ENCODE results near the gene RIOK1.

RIOK1 gene

GRCh38 chr6:7467007-7467897, 77.6 kb downstream of the RIOK1 start:
- DNase-seq, result no peak
- Histone ChIP-seq H3K4me3 (ENCODE audit: low read length) (no peak overlapping the region), H3K9ac (ENCODE audit: low read length) (no peak overlapping the region), H3K36me3 (replicated peaks; ENCODE audit: insufficient read depth, low read length) (no peaks in the 10 kb centered on the region), H3K27ac (ENCODE audit: low read length) (no peak overlapping the region), H3K9me3 (replicated peaks; ENCODE audit: insufficient read depth, low read length) (no peaks in the 10 kb centered on the region), H3K79me2 (ENCODE audit: low read length) (no peaks in the 10 kb centered on the region), H3K27me3 (replicated peaks; ENCODE audit: insufficient read depth, low read length) (no peaks in the 10 kb centered on the region), H3K4me2 (ENCODE audit: low read depth, low read length) (no peak overlapping the region), H3F3A (ENCODE audit: insufficient read depth, low read length) (no peaks in the 10 kb centered on the region), H2AFZ (ENCODE audit: low read length) (no peak overlapping the region), H3K9me2 (replicated peaks; ENCODE audit: insufficient read depth, low read length) (no peaks in the 10 kb centered on the region), H4K20me1 (ENCODE audit: insufficient read depth, low read length) (no peaks in the 10 kb centered on the region), H3K4me1 (ENCODE audit: low read length) (no peaks in the 10 kb centered on the region)
- TF ChIP-seq, protein P1, sequence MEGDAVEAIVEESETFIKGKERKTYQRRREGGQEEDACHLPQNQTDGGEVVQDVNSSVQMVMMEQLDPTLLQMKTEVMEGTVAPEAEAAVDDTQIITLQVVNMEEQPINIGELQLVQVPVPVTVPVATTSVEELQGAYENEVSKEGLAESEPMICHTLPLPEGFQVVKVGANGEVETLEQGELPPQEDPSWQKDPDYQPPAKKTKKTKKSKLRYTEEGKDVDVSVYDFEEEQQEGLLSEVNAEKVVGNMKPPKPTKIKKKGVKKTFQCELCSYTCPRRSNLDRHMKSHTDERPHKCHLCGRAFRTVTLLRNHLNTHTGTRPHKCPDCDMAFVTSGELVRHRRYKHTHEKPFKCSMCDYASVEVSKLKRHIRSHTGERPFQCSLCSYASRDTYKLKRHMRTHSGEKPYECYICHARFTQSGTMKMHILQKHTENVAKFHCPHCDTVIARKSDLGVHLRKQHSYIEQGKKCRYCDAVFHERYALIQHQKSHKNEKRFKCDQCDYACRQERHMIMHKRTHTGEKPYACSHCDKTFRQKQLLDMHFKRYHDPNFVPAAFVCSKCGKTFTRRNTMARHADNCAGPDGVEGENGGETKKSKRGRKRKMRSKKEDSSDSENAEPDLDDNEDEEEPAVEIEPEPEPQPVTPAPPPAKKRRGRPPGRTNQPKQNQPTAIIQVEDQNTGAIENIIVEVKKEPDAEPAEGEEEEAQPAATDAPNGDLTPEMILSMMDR (IDR thresholded peaks at IDR 0.05; ENCODE audit: low read length), result no peak
- TF ChIP-seq EZH2 (optimal IDR thresholded peaks at IDR 0.05; ENCODE audit: low read depth, low read length) (no peak), EZH2phosphoT487 (IDR thresholded peaks at IDR 0.05; ENCODE audit: low read length) (no peak)

Measured in MM.1S (cell line).